ENCODE data around the gene CUL2.

DNA sequence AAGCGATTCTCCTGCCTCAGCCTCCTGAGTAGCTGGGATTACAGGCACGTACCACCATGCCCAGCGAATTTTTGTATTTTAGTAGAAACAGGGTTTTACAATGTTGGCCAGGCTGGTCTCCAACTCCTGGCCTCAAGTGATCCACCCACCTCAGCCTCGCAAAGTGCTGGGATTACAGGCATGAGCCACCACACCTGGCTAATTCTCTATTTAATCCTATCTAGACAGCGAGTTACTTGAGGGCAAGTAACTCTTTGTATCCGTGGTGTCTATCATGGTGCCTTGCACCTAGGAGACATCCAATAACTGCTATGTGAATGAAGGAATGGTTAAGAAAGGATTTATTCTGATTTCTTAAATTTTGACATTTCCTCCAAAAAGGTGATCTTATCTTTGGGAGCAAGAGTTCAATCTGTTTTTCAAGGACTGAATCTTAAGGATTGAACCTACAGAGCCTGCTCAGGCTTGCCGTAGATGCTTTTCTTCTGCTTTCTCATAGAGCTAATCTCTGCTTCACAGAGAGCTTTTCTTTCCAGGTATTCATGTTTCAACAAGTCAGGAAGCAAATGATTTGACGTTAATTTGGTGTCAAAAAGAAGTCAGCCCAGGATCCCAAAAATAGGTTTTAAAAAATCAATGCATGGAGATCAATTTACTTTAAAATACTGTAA is 101.6 kb downstream of the CUL2 start:
- TF ChIP-seq, protein P1, sequence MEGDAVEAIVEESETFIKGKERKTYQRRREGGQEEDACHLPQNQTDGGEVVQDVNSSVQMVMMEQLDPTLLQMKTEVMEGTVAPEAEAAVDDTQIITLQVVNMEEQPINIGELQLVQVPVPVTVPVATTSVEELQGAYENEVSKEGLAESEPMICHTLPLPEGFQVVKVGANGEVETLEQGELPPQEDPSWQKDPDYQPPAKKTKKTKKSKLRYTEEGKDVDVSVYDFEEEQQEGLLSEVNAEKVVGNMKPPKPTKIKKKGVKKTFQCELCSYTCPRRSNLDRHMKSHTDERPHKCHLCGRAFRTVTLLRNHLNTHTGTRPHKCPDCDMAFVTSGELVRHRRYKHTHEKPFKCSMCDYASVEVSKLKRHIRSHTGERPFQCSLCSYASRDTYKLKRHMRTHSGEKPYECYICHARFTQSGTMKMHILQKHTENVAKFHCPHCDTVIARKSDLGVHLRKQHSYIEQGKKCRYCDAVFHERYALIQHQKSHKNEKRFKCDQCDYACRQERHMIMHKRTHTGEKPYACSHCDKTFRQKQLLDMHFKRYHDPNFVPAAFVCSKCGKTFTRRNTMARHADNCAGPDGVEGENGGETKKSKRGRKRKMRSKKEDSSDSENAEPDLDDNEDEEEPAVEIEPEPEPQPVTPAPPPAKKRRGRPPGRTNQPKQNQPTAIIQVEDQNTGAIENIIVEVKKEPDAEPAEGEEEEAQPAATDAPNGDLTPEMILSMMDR (IDR thresholded peaks at IDR 0.05; ENCODE audit: poor library complexity), result no peak
- TF ChIP-seq EZH2 (IDR thresholded peaks at IDR 0.05; ENCODE audit: borderline replicate concordance) (no peak), EZH2phosphoT487 (IDR thresholded peaks at IDR 0.05; ENCODE audit: low read depth, severe bottlenecking, unreplicated experiment) (no peak)

All from hepatocyte (in vitro differentiated cells).